ENCODE results near the gene GALK2. TPM values are rescaled to one million over a fixed set of nuclear protein-coding genes. Genes with fewer than 3 reads are reported as not detected.

GALK2 gene
- polyA plus RNA-seq, 1 donor (not counting 4 experiments of a cell fraction or from before 2014, with no cell fraction given) = 29.7 TPM

GRCh38 chr15:49331442-49331841 lies 161.4 kb downstream of the GALK2 start:
- H3K4me1 ChIP-seq (ENCODE audit: control insufficient read depth, extremely low read depth, insufficient read depth, low read length) = no peaks in the 10 kb centered on the region
- no peak overlapping the region for H3K4me3 ChIP-seq (ENCODE audit: control insufficient read depth in 2 of 3, extremely low read depth in 1 of 3, insufficient read depth in 2 of 3, low read depth in 1 of 3, low read length in 3 of 3)
- no peak for TF ChIP-seq EZH2 (IDR thresholded peaks at IDR 0.05; ENCODE audit: low read length)
- TF ChIP-seq CTCF (optimal IDR thresholded peaks at IDR 0.05 in 1 of 3, IDR thresholded peaks at IDR 0.05 in 1 of 3, conservative IDR thresholded peaks at IDR 0.05 in 1 of 3; ENCODE audit: extremely low read depth in 1 of 3, insufficient read depth in 2 of 3, low read length in 3 of 3) = no peak
- H3K27me3 ChIP-seq (ENCODE audit: control insufficient read depth, extremely low read depth, insufficient read depth, low read length) = no peaks in the 10 kb centered on the region
- no peak overlapping the region for H3K9ac ChIP-seq (ENCODE audit: control insufficient read depth, extremely low read depth, insufficient read depth, low read length)
- H3K4me2 ChIP-seq (ENCODE audit: control insufficient read depth, extremely low read depth, insufficient read depth, low read depth, low read length) = no peak overlapping the region
- no peaks in the 10 kb centered on the region for H3K79me2 ChIP-seq (ENCODE audit: control insufficient read depth, insufficient read depth, low read length)
- peaks cover 0 to 1% of the 10 kb centered on the region in 2 experiments for H3K36me3 ChIP-seq (ENCODE audit: control insufficient read depth in 2 of 2, extremely low read depth in 1 of 2, insufficient read depth in 2 of 2, low read length in 2 of 2)
- no peaks in the 10 kb centered on the region for H3K9me1 ChIP-seq (ENCODE audit: control insufficient read depth, extremely low read depth, insufficient read depth, low read length)
- no peaks in the 10 kb centered on the region for H3K9me3 ChIP-seq (ENCODE audit: control insufficient read depth, low read depth, low read length)
- dilution Hi-C loops (cut with MboI; ENCODE audit: extremely low pct_ligation_motif_present, low sequenced_read_pairs) = no loop called here
- H4K20me1 ChIP-seq (ENCODE audit: control insufficient read depth, extremely low read depth, insufficient read depth, low read length) = no peaks in the 10 kb centered on the region
- no peak overlapping the region for H3K27ac ChIP-seq (ENCODE audit: control insufficient read depth, insufficient read depth, low read length)
- no peak for FAIRE-seq
- DNase-seq (ENCODE audit: low read depth, low spot score) = no peak
- H2AFZ ChIP-seq (ENCODE audit: control insufficient read depth, low read length) = no peak overlapping the region

- dilution Hi-C loops (cut with MboI; ENCODE audit: extremely low pct_ligation_motif_present, low sequenced_read_pairs) = no loop called here
- no peak for FAIRE-seq
- DNase-seq (ENCODE audit: low read depth, low spot score) = no peak
- Histone ChIP-seq H3K27ac (ENCODE audit: control insufficient read depth, insufficient read depth, low read length) (no peak overlapping the region), H3K9ac (ENCODE audit: control insufficient read depth, extremely low read depth, insufficient read depth, low read length) (no peak overlapping the region), H4K20me1 (ENCODE audit: control insufficient read depth, extremely low read depth, insufficient read depth, low read length) (no peaks in the 10 kb centered on the region), H3K4me3 (ENCODE audit: control insufficient read depth in 2 of 3, extremely low read depth in 1 of 3, insufficient read depth in 2 of 3, low read depth in 1 of 3, low read length in 3 of 3) (no peak overlapping the region), H2AFZ (ENCODE audit: control insufficient read depth, low read length) (no peak overlapping the region), H3K27me3 (ENCODE audit: control insufficient read depth, extremely low read depth, insufficient read depth, low read length) (no peaks in the 10 kb centered on the region), H3K4me1 (ENCODE audit: control insufficient read depth, extremely low read depth, insufficient read depth, low read length) (no peaks in the 10 kb centered on the region), H3K79me2 (ENCODE audit: control insufficient read depth, insufficient read depth, low read length) (no peaks in the 10 kb centered on the region), H3K36me3 (ENCODE audit: control insufficient read depth in 2 of 2, extremely low read depth in 1 of 2, insufficient read depth in 2 of 2, low read length in 2 of 2) (peaks cover 0 to 1% of the 10 kb centered on the region in 2 experiments), H3K9me1 (ENCODE audit: control insufficient read depth, extremely low read depth, insufficient read depth, low read length) (no peaks in the 10 kb centered on the region), H3K4me2 (ENCODE audit: control insufficient read depth, extremely low read depth, insufficient read depth, low read depth, low read length) (no peak overlapping the region), H3K9me3 (ENCODE audit: control insufficient read depth, low read depth, low read length) (no peaks in the 10 kb centered on the region)
- TF ChIP-seq CTCF (optimal IDR thresholded peaks at IDR 0.05 in 1 of 3, IDR thresholded peaks at IDR 0.05 in 1 of 3, conservative IDR thresholded peaks at IDR 0.05 in 1 of 3; ENCODE audit: extremely low read depth in 1 of 3, insufficient read depth in 2 of 3, low read length in 3 of 3) (no peak), EZH2 (IDR thresholded peaks at IDR 0.05; ENCODE audit: low read length) (no peak)
Observed at GRCh38 chr15:49331951-49332350, 161.9 kb downstream of the GALK2 start.

Data from keratinocyte (primary cell).